Renal pelvis (tissue), 4 donors: ENCODE results near the gene TMEM18. TPM values are rescaled to one million over a fixed set of nuclear protein-coding genes. Genes with fewer than 3 reads are reported as not detected.
A peak's percentile ranks its signal among the peaks of the same experiment; 100 is the strongest.

Experiments
- DNase-seq: peaks from one replicate; pipeline ENCODE4 v3.0.0-alpha.2; 2013
- polyA plus RNA-seq, 3 donors: library from polyadenylated mRNA; unstranded; fragments of 120-200 nt; gene quantifications; one replicate each; pipeline ENCODE4 v1.2.1, GENCODE V29; 2013; ENCODE audit not compliant: insufficient read length in 3 of 3

TMEM18 gene
- polyA plus RNA-seq, 3 donors = 54.2 to 61.4 (median 59.2) TPM

GRCh38 chr2:637804-638203 is 39.4 kb downstream of the TMEM18 start:
- no peak for DNase-seq

GRCh38 chr2:637406-637776 is 39.8 kb downstream of the TMEM18 start:
- DNase-seq = no peak

- DNase-seq = peak; percentile 72
Observed at GRCh38 chr2:636641-637405, 40.4 kb downstream of the TMEM18 start.

- no peak for DNase-seq
Observed at GRCh38 chr2:635687-636621, 41.3 kb downstream of the TMEM18 start.

- DNase-seq = peak; percentile 81
Observed at GRCh38 chr2:634636-635388, 42.4 kb downstream of the TMEM18 start.

GRCh38 chr2:634041-634440 is 43.2 kb downstream of the TMEM18 start:
- DNase-seq = no peak

GRCh38 chr2:633371-633770 is 43.8 kb downstream of the TMEM18 start:
- no peak for DNase-seq

- no peak for DNase-seq
Observed at GRCh38 chr2:632471-632870, 44.7 kb downstream of the TMEM18 start.

- DNase-seq = no peak
Observed at GRCh38 chr2:631741-632140, 45.5 kb downstream of the TMEM18 start.

GRCh38 chr2:630451-631320 is 46.5 kb downstream of the TMEM18 start:
- DNase-seq = no peak

- no peak for DNase-seq
Observed at GRCh38 chr2:629961-630360, 47.2 kb downstream of the TMEM18 start.

- no peak for DNase-seq
Observed at GRCh38 chr2:628651-629050, 48.6 kb downstream of the TMEM18 start.

GRCh38 chr2:627926-628560 is 49.2 kb downstream of the TMEM18 start:
- DNase-seq = no peak

GRCh38 chr2:627340-627709 is 49.9 kb downstream of the TMEM18 start:
- no peak for DNase-seq

- DNase-seq = no peak
Observed at GRCh38 chr2:626491-627339, 50.5 kb downstream of the TMEM18 start.

- no peak for DNase-seq
Observed at GRCh38 chr2:625415-626333, 51.5 kb downstream of the TMEM18 start.

- no peak for DNase-seq
Observed at GRCh38 chr2:624551-625347, 52.5 kb downstream of the TMEM18 start.

- DNase-seq = no peak
Observed at GRCh38 chr2:624096-624495, 53.1 kb downstream of the TMEM18 start.
